Skeletal muscle tissue (tissue), 4 donors: ENCODE data around the gene RNF166. TPM values are rescaled to one million over a fixed set of nuclear protein-coding genes. Genes with fewer than 3 reads are reported as not detected.

Source experiments
- H3K27ac ChIP-seq: one replicate; pipeline ENCODE4 v1.7.0; 2013; ENCODE audit warnings: mild to moderate bottlenecking, low read depth, low read length, inconsistent platforms
- H3K27me3 ChIP-seq, 3 donors: one replicate each; pipeline ENCODE4 v1.7.0; 2013; ENCODE audit warnings: low read length in 3 of 3; ENCODE audit not compliant: control insufficient read depth in 3 of 3, insufficient read depth in 3 of 3
- H3K36me3 ChIP-seq, 3 donors: one replicate each; pipeline ENCODE4 v1.7.0; 2013; ENCODE audit warnings: low read length in 3 of 3; ENCODE audit not compliant: control insufficient read depth in 3 of 3, insufficient read depth in 3 of 3
- H3K4me1 ChIP-seq, 3 donors: one replicate each; pipeline ENCODE4 v1.7.0; 2013; ENCODE audit warnings: low read length in 3 of 3, mild to moderate bottlenecking in 3 of 3; ENCODE audit not compliant: control insufficient read depth in 3 of 3, insufficient read depth in 3 of 3
- H3K4me3 ChIP-seq, 3 donors: one replicate each; pipeline ENCODE4 v1.7.0; 2013; ENCODE audit warnings: low read length in 3 of 3
- H3K9ac ChIP-seq, 3 donors: one replicate each; pipeline ENCODE4 v1.7.0; 2013; ENCODE audit warnings: low read length in 3 of 3, mild to moderate bottlenecking in 3 of 3, moderate library complexity in 2 of 3, low read depth in 1 of 3
- H3K9me3 ChIP-seq, 3 donors: one replicate each; pipeline ENCODE4 v1.7.0; 2013; ENCODE audit warnings: low read length in 3 of 3; ENCODE audit not compliant: control insufficient read depth in 3 of 3
- total RNA-seq: library from RNA; depleted of rRNA; stranded (reverse); fragments of >200 nt; gene quantifications from one replicate; pipeline ENCODE4 v1.2.3, GENCODE V29; 2014
- donor health status: Osteomylitis.

Gene RNF166
- total RNA-seq, 1 donor from 2014 or later: 12.0 TPM

DNA sequence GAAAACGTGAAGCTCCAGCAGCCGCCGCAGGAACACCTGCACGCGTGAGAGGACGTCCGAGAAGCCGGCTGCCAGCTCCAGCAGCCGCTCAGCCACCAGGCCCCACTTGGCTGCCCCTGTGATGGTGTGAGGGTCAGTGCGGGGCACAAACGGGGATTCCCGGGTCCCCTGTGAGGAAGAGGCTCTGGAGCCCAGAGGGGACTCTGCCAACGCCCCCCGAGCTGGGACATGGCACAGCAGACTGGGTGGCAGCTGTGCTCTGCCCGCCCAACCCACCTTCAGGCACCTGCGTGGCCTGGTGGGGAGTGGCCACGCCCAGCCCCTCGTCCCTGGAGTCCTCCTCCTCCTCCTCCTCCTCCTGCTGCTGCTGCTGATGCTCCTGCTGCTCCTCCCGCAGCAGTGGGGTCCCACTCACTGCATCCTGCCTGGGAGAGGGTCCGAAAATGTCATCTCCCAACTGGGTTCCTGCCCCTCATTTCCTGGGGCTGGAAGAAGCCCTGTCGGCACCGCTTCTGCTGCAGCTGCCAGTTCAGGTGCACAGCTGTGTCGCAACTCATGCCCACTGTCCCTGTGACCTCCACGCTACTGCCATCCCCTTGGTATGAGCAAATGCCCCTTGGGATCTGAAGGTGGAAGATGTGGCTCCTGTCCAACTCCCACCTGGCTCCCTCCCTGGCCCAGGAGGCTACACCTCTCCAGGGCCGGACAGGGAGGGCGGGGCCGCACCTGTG lies 27.6 kb upstream of the RNF166 start:
- Histone ChIP-seq H3K27ac (no peak overlapping the region), H3K36me3 (peaks cover 0 to 8% (median 3%) of the 10 kb centered on the region in 3 donors), H3K9me3 (no peaks in the 10 kb centered on the region), H3K4me3 (no peak overlapping the region), H3K4me1 (peaks cover 0 to 5% (median 5%) of the 10 kb centered on the region in 3 donors), H3K27me3 (peaks cover 0 to 5% (median 3%) of the 10 kb centered on the region in 3 donors), H3K9ac (no peak overlapping the region)

DNA sequence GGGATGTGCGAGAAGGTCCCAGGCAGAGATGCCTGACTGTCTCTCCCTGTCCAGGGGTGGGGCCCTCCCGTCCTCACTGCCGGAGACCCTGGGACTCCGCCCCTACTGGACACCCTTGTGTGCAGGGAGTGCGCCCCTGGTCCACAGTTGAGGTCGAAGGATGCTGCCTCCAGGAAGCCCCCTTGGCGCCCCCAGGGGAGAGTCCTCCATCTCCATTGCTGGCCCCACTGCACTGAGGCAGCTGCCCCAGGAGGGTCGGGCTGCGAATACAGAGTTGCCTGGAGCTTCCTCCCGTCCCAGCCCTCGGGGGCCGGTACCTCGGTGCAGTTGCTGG lies 26.7 kb upstream of the RNF166 start:
- no peak overlapping the region for H3K9ac ChIP-seq
- H3K9me3 ChIP-seq: no peaks in the 10 kb centered on the region
- no peak overlapping the region for H3K27ac ChIP-seq
- H3K36me3 ChIP-seq: peaks cover under 1 to 8% (median 3%) of the 10 kb centered on the region in 3 donors
- no peaks in the 10 kb centered on the region for H3K27me3 ChIP-seq
- H3K4me3 ChIP-seq: no peak overlapping the region
- H3K4me1 ChIP-seq: peaks cover 0 to 5% (median 5%) of the 10 kb centered on the region in 3 donors

DNA sequence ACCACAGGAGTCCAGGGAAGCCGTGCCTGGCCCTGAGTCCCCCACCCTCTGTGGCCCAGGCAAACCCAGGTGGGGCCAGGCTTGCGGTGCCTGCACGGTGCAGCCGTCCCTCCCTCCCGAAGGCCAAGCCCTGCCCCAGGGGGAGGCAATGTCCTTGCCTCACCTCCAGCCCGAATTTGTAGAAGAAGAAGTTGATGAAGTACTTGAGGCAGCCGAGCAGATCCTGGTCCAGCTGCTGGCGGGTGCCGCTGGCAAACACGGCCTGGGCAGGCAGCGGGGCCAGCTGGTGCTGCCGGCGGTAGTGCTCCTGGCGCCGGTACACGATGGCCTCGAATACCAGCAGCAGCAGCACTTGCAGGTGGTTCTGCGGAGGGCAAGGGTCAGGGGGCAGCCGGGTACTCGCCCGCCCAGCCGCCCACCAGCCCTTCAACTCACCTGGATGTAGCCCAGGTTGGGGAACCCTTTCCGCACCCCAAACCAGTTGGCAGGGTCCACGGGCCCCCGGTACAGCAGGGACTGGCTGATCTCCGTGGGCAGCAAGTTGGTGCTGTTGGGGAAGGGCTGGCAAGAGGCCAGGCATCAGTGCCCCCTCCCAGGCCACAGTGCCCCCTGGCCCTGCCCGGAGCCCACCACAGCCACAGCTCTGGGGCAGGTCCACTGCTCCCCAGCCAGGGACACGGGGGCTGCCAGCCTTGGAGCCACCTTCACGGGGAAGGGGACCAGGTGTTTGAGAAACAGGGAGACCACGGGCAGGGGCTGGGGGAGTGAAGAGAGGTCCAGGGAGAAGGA lies 26.2 kb upstream of the RNF166 start:
- Histone ChIP-seq H3K4me3 (no peak overlapping the region), H3K9ac (no peak overlapping the region), H3K9me3 (no peaks in the 10 kb centered on the region), H3K27me3 (no peaks in the 10 kb centered on the region), H3K27ac (no peak overlapping the region), H3K36me3 (peaks cover 3 to 8% (median 4%) of the 10 kb centered on the region in 3 donors), H3K4me1 (peaks cover 0 to under 1% (median 0%) of the 10 kb centered on the region in 3 donors)

DNA sequence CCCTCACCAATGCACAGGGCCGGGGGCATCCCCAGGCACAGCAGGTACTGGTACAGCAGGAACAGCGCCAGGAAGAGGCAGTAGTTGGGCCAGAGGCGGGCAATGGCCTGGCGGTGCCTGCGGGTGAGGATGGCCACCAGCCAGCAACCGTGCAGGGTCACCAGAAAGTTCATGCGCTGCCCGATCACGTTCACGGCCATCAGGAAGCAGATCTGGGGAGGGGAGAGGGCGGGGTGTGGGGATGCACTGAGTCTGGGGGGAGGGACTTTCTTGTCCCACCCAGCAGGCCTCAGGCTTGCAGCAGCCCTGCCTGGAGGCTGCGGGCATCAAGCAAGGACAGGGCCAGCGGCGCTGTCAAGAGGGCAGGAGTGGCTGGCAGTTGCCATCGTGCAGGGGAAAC lies 25.5 kb upstream of the RNF166 start:
- Histone ChIP-seq H3K27me3 (no peaks in the 10 kb centered on the region), H3K9ac (no peak overlapping the region), H3K4me1 (no peaks in the 10 kb centered on the region), H3K27ac (no peak overlapping the region), H3K4me3 (no peak overlapping the region), H3K9me3 (no peaks in the 10 kb centered on the region), H3K36me3 (peaks cover 3 to 8% (median 4%) of the 10 kb centered on the region in 3 donors)

DNA sequence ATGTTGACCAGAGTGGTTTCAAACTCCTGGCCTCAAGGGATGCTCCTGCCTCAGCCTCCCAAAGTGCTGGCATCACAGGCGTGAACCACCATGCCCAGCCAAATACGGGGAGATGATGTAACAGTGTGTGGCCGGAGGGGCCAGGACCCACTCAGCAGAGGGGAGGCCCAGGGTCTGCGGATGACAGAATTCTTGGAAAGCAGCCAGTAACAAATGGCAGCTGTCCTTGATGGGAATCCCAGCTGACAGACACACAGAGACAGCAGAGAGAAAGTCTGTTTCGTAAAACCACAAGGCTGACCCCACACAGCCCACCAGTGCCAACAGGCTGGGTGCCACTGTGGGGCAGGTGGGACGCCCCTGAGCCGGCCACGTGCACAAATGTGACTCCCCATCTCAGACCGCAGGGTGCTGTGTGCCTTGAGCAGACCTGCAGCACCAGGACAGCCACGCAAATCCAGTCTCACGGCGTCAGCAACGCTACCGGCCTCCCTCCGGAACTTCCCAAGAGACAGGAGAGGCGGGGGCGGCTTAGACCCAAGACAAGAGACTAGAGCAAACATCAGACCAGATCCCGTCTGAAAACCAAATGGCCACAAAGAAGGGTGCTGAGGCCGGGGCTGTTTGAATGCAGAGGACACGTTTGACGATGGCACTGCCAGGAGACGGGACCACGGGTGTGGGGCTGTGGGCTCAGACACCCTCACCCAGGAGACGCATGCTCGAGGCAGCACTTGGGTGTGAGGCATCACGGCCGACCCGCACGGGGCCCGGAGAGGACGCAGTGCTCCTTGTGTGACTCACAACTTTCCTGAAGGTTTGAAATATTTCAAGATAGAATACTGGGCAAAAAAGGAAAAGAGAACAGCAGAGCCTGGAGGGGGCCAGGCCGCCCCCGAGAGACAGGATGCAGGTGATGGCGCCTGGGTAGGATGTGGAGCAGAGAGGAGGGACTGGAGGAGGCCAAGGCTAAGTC lies 24.7 kb upstream of the RNF166 start:
- Histone ChIP-seq H3K4me1 (no peaks in the 10 kb centered on the region), H3K36me3 (peaks cover 6 to 11% (median 7%) of the 10 kb centered on the region in 3 donors), H3K9me3 (no peaks in the 10 kb centered on the region), H3K4me3 (no peak overlapping the region), H3K27ac (no peak overlapping the region), H3K27me3 (peaks cover 0 to 3% (median 0%) of the 10 kb centered on the region in 3 donors), H3K9ac (no peak overlapping the region)

GRCh38 chr16:88727871-88728270 lies 21.7 kb upstream of the RNF166 start:
- no peaks in the 10 kb centered on the region for H3K4me1 ChIP-seq
- peaks cover 0 to 3% (median 0%) of the 10 kb centered on the region in 3 donors for H3K27me3 ChIP-seq
- H3K9me3 ChIP-seq: no peaks in the 10 kb centered on the region
- no peak overlapping the region for H3K9ac ChIP-seq
- no peak overlapping the region for H3K27ac ChIP-seq
- H3K36me3 ChIP-seq: peaks cover 7 to 12% (median 9%) of the 10 kb centered on the region in 3 donors
- no peak overlapping the region for H3K4me3 ChIP-seq

GRCh38 chr16:88726981-88727380 lies 20.8 kb upstream of the RNF166 start:
- peaks cover 10 to 13% (median 11%) of the 10 kb centered on the region in 3 donors for H3K36me3 ChIP-seq
- H3K27me3 ChIP-seq: peaks cover 0 to 3% (median 0%) of the 10 kb centered on the region in 3 donors
- H3K27ac ChIP-seq: no peak overlapping the region
- no peaks in the 10 kb centered on the region for H3K4me1 ChIP-seq
- no peaks in the 10 kb centered on the region for H3K9me3 ChIP-seq
- no peak overlapping the region for H3K4me3 ChIP-seq
- H3K9ac ChIP-seq: no peak overlapping the region

GRCh38 chr16:88726408-88726749 lies 20.2 kb upstream of the RNF166 start:
- Histone ChIP-seq H3K9me3 (no peaks in the 10 kb centered on the region), H3K36me3 (peaks cover 10 to 14% (median 11%) of the 10 kb centered on the region in 3 donors), H3K27me3 (peaks cover 0 to 3% (median 0%) of the 10 kb centered on the region in 3 donors), H3K27ac (no peak overlapping the region), H3K4me1 (no peaks in the 10 kb centered on the region), H3K4me3 (no peak overlapping the region), H3K9ac (no peak overlapping the region)

GRCh38 chr16:88725609-88726407 lies 19.6 kb upstream of the RNF166 start:
- Histone ChIP-seq H3K9me3 (no peaks in the 10 kb centered on the region), H3K27ac (no peak overlapping the region), H3K36me3 (peaks cover 10 to 14% (median 11%) of the 10 kb centered on the region in 3 donors), H3K27me3 (peaks cover 0 to 3% (median 0%) of the 10 kb centered on the region in 3 donors), H3K4me1 (no peaks in the 10 kb centered on the region), H3K4me3 (no peak overlapping the region), H3K9ac (no peak overlapping the region)
